Measurements from ENCODE around the gene PPP2R2C.

PPP2R2C gene

DNA sequence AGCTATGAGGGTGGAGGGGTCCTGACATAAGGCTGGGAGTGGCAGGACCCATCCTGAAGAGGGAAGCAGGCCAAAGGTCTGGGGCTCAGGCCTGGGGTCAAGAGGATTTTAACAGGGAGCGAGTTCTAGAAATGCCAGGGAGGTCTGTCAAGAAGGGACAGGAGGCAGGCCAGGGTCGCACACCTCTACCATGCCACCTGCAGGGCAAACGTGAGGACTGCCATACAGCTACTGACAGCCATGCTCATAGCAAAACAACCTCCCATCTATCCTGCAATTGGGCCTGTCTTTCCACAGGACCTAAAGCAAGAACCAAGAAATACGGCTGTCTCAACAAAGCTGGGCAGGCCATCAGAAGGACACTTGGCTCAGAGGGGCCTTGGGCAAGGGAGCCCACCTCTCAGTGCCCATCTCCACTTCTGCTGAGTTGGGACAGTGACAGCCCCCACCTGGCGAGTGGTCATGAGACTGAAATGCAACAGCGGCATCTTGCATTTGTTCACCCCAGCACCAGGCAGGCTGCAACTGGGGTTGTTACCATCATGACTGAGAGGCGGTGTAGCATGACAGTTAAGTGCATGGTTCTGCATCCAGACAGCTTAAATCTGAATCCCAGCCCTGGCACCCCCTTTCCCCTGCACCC, 110.0 kb downstream of the PPP2R2C start:
- no peak for DNase-seq

DNA sequence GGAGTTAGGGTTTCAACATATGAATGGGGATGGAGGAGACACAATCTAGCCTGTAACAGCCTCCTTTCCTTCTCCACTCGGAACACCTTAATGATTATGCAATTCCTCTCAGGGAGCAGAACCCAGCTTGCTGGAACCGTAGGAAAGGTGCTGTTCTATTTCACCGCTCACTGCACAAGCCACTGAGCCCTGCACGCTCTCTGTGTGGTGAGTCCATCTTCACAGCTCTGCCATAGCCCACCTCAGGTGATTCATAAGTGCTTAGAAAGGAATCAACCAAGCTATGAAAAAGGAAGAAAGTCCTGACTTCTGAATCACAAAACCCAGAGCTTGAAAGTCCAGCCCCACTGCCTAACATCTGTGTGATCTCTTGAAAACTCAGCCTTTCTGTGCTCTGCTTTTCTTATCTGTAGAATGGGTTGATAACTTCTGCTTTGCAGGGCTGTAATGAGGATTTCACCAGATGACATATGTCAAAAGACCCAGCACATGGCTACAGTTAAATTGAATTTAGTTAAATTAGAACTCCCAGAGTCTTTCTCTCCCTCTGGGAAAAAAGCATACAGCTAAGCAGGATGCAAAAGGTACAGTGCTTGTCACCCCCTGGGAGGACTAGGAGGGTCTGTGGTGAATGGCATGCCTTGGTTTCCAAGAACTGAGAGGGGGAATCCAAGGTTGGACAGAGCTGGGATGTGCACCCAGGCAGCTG, 111.2 kb downstream of the PPP2R2C start:
- no peak for DNase-seq

DNA sequence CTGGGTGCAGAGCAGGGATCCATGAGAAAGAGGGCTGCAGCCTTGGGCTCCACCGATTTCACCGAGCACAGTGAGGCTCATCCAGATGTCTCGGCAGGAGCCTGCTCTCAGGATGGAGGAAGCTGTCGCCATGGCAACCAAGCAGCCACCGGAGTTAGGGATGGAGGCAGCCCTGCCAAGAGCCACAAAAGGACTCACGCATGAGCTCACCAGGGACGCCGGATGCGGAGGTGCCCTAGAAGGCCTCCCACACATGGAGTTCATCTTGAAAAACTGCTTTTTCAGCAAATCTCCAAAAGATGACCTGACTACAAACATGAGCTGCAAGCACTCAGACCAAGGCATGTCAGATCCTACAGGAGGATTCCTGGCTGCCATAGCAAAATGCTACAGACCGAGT, 112.0 kb downstream of the PPP2R2C start:
- DNase-seq: peak in 2 of 14 donors; percentile 10 to 81

DNA sequence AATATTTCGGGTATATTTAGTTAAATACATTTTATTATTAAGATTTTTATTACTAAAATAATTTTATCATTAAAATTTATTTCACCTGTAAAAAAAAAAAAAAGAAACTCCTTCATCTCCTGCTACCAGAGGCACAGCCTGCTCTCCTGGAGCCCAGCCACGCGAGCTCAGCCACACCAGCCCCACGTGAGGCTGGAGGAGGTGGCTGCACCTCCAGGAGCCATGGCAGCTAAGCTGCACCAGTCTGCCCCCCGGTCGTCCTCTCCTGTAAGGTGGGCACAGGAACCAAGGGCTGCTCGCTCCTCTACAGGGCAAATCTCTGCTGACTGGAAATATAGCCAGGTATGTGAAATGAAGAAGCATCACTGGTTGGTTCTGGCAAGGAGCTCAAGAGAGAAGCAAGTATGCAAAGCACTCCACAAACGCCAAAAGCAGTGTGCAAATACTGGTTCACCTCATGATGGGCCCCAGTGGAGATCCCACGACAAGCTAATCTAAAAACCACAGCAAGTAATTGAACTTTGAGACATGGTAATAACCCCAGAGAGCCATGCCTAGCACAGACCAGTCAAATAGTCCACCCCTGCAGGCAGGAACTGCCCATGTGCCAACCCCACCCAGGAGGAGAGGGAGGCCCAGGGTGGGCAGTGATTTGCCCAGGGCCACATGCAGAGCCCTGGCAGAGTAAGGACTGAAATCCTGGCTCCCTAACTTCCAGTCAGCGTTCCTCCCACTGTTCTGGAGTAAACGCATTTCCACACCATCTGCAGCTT, 112.7 kb downstream of the PPP2R2C start:
- DNase-seq: no peak

DNA sequence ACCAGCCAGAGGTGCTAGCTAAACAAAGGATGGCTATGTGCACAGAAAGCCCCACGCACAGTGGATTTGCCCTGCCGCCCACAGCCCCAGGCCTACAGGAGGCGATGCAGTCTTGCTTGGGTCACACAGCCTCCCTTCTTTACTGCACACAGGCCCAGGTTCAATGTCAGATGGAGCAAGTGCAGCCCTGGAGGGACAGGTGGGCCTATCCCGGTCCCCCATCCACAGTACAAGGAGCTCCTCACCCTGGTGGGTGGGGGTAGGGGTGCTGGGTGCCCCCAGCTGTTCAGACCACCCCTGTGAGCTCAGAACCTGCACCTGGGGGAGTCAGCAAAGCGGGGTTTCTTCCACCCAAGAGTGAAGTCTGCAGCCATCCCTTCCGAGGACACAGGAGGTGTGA, 114.9 kb downstream of the PPP2R2C start:
- no peak for DNase-seq

DNA sequence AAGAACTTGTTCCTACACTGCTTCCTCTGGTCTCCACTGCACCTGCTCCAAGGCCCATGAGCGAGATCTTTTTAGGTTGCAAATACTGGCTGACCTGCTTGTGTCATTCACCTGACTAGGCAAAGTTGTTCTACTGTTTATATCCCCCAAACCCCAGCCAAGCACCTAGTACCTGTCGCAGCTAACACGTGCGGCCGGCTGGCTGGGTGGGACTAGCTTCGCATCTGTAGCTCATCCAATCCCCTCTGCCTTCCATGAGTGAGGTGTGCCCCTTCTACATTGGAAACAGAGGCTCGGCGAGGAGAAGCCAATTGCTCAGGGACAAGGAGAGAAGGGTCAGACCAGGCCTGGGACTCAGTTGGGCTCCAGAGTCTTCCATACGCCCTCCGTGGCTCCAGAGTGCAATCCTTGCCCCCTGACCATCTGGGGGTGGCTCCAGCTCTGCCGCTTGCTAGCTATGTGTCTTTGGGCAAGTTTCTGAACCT, 116.3 kb downstream of the PPP2R2C start:
- DNase-seq: no peak

DNA sequence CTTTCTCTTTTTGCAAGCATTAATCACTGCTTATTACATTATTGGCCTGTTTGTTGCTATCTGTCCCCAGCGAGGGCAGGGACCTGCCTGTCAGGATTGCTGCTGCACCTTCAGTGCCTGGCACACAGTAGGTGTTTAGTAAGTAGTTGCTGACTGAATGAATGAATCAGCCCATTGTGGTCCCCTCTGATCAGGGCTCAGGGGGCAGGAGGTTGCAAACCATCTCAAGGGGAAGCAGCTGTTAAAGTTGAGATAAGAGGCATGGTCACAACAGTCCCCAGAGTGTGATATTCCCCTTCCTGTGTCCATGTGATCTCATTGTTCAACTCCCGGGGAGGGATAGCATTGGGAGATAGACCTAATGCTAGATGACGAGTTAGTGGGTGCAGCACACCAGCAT, 117.4 kb downstream of the PPP2R2C start:
- DNase-seq: no peak

DNA sequence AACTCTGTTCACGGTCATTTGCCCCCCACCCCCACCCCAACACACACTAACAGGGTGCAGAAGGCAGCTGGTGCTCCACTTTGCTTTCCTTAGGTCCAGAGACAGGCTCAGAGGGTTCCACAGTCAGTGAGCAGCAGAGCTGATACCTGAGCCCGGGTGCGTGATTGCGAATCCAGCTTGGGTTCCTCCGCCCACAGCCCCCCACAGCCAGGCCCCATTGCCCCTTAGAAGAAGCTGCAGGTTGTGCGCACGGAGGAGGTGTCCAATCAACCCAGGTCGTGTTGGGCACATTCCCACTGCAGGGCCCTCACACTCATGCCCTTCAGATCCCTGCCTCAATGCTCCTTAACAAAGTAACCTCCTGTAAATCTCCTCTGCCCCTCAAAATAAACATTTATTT, 117.8 kb downstream of the PPP2R2C start:
- DNase-seq: no peak

DNA sequence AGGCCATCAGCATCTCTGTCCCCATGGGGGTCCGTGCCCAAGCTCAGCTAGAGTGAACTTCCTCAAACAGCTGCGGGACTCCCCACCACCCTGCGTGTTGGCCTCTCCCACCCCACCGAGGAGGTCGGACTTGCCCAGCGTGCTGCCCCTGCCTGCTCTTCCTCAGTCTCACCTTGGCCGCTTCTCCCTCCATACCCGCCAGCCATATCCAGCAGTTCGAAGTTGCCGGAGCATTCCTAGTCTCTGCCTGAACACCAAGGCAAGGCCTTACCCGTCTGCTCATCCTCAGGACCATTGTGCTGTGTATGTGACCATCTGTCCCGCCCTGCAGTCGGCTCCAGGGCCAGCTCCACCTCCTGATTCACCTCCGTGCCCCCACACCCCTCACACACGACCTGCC, 118.3 kb downstream of the PPP2R2C start:
- DNase-seq: no peak

DNA sequence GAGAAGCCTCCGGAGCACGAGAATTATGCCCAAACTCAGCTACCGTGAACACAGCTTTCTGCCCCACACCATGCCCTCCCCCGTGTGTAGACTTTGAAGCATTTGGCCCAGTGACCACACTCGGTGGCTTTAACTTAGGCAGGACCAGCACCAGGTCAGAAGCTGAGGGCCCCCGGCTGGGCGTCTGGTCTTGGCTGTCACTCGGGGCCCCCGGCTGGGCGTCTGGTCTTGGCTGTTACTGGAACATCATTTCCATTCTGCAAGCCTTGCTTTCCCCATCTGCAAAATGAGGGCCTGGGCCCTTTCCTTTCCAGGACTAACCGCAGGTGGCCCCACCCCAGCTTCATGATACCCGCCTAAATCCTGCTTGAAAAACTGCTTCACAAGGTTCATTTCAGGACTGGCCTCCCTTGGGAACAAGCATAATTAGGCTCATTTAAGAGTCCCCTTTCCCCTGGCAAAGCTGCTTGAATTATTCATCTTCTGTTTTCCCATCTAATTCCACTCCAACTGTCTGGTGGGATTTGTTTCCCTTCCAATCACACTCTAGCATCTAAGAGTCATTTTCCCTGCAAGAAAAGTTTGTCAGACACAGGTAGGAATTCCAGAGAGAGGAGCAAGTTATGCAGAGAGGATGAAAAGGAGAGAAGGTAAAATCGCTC, 120.3 kb downstream of the PPP2R2C start:
- no peak for DNase-seq

DNA sequence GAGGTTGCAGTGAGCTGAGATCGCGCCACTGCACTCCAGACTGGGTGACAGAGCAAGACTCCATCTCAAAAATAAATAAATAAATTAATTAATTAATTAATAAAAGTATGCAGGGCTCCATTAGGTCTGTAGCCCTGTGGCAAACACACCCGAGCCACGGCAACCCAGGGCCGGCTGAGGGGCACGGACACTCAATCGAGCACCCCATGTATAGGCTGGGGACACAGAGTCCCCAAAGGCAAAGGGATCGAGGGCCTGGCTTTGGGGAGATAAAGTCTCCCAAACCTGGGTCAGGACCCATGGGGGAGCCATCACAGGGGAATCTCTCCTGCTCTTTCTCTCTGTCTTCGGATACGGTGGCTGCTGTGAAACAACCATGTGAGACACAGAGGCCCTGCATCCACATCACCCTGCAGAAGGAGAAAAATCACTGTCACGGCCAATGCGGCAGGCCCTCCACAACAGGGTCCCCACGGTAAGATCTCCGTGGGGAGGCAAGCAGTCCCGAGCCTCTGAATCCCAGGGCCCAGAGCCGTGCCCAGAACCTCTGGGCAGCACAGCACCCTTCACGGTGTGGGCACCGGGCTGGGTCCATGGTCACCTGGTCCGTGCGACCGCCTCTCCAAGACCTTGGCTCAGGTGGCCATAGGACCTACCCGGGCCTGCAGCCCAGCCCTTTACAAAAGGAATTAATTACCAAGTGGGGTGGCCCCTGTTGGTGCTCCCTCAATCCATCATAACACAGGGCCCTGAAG, 121.0 kb downstream of the PPP2R2C start:
- DNase-seq: no peak

DNA sequence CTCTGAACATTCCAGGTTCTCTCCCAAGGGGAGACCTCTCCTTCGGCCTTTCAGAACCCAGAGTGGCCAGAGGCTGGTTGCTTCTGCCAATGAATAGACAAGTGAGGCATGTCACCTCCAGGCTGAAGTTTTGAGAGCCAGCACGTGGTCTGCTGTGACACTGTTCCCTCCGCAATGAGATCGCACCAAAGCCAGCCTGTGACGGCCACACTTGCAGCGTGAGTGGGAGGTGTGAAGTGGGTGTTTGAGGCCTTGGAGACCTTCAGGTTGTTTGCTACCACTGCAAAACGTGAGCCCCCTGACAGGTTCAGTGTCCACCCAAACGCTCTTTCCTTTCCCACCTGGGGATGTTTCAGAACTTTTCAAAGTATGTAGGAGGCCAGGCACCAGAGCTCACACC, 121.8 kb downstream of the PPP2R2C start:
- no peak for DNase-seq

DNA sequence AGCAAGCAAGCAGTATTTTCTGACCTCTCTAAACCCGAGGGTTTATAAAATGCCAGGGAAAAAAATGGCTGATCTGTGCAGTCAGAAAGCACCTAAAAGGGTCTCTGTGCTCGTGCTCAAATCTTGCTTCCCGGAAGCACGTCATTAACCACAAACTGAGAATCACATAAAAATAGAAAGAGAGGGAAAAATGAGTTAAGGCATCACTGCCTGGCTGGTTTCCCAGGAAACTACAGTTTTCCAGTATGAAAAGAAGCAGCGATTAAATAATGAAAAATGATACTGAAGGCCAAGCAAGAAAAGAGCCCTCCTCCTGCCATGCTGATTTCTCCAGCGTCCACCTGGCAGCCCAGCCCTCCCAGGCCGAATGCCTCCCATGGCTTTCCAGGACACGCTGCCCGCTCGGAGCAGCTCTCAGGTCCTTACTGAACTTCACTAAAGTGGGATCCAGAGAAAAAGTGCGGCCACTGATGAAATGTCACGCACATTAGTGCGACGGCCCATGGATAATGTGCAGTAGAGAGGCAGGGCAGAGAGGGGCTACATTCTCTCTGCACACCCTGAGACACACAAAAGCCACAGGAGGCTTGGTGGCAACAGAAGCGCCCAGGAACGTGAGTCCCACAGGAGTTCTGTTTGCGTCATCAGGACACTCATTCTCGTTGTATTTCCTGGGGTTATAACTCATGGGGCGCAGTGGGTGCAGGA, 122.4 kb downstream of the PPP2R2C start:
- DNase-seq: no peak

DNA sequence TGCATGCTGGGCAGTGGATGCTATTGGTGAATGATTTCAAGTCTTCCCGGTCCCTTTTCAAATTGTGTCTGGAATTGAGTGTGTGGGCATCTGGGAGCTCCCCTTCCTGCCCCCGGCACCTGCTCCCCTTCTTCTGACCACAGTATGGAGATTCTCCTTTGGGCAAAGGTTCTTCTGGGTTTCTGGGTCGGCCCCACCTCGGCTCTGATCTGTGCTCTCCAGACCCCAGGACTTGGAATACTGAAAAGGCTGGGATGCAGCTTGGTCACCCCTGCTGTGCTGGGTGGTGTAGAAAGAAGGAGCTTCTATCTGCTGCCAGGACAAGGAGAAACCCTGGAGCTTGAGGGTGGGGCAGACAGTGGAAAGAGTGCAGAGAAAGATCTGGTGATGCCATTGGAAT, 124.0 kb downstream of the PPP2R2C start:
- DNase-seq: no peak

DNA sequence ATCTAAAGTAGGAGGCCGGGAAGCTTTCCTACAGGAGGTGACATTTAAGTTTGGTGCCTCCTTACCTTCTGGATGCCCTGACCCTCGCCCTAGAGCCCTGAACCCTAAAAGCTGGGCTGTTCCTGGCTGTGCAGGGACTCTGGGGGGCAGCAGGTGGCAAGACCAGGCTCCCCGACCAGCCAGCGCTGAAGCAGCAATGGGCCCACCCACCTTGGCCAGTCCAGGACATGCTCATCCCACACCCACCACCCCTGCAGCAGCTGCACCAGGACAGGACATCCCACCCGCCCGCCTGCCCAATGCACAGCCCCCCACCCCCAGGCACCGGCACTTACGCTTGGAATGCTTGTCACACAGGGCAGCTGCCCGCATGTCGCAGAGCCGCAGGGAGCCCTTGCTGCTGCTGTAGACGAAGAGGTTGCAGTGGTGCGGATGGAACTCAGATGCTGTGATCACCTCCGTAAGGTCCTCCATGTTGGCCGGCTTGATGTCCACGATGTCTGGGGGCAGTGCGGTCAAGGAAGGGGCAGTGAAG, 124.8 kb downstream of the PPP2R2C start:
- no peak for DNase-seq

DNA sequence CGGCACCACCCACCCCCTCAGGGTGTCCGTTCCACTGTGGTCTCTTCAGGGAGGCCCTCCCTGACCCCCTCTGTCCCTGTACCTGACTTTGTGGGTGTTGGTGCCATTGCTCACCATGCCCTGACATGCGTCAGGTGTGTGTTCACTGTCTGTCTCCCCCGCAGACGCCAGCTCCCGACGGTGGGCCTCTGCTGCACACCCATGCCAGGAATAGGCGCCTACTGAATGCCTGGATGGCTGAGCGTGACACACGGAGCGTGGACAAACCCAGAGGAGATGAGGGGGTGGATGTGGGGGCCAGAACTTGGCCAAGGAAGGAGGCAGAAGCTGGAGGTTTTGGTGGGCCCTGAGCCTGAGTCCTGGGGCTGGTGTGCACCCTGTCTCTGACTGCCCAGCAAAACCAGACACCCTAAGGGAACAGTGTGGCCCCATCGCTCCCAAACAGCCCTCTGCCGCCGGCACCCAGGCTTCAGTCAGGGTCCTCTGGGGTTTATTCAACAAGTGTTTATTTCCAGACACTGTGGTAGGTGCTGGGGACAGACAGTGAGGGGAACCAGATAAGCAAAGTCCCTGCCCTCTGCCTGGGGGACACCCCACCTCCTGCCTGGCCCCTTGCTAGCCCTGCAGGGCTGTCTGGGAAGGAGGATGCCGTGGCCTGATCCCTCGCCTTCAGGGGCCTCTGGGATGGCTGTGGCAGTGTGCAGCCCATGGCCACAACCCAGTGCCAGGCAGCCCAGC, 125.9 kb downstream of the PPP2R2C start:
- no peak for DNase-seq

DNA sequence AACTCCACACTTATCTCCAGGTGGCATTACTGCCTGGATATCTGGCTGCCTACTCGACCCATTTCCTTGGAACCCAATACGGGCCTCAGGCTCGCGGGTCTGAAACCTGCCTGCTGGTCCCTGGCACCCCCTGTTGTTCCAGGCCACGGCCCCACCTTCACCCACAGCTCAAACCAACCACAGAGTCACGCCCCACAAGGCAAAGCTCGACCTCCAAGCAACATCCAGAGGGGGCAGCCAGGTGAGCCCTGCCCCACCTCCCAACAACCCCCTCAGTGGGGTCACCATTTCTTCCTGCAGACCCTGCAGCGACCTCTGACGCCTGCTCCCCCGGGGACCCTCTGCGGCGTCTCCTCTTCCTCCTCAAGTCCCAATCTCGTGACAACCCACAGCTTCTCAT, 126.5 kb downstream of the PPP2R2C start:
- DNase-seq: no peak

DNA sequence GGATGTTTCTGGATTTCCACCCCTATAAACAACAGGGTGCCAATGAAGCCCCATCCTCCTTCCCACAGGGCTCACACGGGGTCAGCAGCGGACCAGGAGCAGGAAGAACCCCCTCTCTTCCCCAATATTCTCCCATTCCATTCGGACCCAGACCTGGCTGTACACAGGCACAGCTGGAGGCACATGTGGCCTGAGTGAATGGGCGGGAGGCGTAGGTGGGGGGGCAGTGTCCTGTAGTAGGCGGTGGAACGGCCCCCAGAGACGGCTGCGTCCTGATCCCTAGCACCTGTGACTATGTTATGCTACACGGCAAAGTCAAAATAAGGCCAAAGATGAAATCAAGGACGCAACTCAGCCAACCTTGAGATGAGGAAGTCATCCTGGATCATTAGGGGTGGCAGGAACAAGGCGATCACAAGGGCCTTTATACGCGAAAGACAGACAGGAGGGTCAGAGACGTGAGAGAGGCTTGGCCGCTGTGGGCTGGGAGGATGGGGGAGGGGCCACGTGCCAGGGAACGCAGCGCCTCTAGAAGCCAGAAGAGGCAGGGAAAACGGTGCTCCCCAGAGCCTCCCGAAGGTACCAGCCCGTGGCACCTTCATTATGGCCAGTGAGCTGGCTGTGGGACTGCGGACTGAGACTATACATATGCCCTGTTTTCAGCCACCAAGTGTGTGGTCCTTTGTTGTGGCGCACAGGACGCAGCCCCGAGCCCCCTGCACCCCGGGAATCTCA, 127.2 kb downstream of the PPP2R2C start:
- DNase-seq: no peak

DNA sequence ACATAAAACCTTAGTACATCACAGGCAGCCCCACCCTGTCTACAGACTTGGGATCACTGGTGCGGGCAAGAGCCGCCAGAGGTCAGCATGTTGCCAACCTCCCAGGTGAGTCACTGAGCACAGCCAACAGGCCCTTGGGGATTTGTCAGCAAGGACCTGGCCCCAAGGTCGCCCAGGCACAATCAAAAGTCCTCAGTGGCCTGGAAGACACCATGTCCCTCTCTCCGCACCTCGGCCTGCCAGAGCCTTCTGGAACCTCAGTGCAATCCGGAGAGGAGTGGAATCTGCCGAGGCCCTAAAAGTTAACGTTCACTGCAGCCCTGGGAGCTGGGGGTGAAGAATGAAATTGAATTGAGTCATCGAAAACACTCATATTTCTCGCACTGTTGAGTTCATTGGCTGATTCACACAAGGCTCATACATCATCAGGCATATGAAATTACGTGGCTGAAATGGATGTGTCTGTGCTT, 128.4 kb downstream of the PPP2R2C start:
- no peak for DNase-seq
